ENCODE results near the gene CBX5. TPM values are rescaled to one million over a fixed set of nuclear protein-coding genes. Genes with fewer than 3 reads are reported as not detected.

Gene CBX5
- total RNA-seq, 4 donors from 2014 or later = 19.2 to 32.4 (median 24.0) TPM

DNA sequence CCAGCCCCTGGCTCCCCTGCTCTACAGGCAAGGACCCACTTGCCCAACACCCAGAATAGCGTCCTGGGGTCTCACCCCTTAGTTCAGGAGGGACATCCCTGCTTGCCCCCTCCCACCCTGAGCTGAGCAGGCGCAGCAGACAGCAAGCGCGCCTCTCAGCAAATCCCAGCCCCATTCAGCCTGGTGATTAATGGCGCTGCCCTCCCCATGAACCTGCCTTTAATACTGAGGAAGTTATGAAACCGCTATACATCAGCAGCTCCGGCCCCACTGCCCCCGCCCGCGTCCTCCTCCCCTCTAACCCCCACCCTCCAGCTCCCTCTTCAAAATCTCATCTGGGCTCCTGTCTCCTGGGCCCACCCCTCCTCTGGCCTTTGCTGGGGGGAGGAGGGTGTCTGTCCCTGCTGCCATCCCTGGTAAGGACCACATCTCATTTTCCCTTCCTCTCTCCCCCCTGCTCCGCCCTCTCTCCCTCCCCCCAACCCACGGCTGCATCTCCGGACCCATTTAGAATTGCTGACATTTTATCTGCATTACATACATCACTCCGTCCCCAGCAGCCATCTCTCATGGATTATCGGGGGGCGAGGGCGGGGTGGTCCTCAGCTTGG is 84.1 kb downstream of the CBX5 start:
- TF ChIP-seq, protein P1, sequence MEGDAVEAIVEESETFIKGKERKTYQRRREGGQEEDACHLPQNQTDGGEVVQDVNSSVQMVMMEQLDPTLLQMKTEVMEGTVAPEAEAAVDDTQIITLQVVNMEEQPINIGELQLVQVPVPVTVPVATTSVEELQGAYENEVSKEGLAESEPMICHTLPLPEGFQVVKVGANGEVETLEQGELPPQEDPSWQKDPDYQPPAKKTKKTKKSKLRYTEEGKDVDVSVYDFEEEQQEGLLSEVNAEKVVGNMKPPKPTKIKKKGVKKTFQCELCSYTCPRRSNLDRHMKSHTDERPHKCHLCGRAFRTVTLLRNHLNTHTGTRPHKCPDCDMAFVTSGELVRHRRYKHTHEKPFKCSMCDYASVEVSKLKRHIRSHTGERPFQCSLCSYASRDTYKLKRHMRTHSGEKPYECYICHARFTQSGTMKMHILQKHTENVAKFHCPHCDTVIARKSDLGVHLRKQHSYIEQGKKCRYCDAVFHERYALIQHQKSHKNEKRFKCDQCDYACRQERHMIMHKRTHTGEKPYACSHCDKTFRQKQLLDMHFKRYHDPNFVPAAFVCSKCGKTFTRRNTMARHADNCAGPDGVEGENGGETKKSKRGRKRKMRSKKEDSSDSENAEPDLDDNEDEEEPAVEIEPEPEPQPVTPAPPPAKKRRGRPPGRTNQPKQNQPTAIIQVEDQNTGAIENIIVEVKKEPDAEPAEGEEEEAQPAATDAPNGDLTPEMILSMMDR (IDR thresholded peaks at IDR 0.05; ENCODE audit: low read depth) = no peak

DNA sequence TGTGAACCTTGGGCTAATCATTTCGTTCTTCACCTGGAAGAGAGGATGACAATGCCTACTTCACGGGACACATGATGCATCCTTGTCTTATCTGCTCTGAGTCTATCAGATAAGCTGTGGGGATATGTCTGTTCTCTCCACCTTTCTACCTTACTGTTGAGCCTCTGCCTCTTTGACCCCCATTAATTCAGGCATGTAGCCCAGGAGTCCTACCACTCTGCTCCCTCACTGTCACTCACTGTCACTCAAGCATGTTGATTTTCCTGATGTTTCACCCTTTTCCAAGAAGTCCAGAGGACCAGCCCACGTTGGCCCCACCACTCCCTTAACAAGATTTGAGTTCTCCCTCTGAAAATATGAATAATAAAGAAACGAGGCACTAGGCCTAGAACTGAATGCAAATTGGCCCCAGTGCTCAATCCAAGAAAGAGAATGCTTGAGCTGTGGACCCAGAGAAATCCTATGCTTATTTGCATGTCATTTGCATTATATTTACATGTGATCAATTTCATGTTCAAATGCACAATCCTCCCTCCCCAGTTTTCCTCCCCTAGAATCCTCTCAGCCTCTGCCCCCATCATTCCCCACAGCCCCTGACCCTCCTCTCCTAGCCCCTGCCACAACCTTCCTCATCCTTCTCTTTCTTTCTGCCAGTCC is 84.7 kb downstream of the CBX5 start:
- TF ChIP-seq, protein P1 (IDR thresholded peaks at IDR 0.05; ENCODE audit: low read depth) = no peak

DNA sequence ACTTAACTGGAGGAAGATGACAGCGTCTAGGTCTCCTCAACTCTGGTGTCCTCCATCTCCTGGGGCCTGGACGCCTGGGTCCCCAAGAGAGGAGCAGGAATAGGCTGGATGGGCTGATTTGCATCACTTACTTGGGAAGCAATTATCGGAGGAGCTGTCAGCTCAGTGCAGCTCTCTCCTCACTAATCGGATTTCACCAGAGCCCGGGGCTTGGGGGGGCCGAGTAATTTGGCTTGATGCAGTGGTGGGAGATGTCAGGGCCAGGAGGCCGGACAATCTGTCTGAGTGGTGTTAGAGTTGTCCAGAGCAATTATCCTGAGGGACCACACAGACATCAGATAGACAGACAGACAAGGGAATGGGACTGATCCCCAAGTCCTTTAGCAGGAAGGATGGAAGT is 86.5 kb downstream of the CBX5 start:
- TF ChIP-seq, protein P1 (IDR thresholded peaks at IDR 0.05; ENCODE audit: low read depth) = no peak

DNA sequence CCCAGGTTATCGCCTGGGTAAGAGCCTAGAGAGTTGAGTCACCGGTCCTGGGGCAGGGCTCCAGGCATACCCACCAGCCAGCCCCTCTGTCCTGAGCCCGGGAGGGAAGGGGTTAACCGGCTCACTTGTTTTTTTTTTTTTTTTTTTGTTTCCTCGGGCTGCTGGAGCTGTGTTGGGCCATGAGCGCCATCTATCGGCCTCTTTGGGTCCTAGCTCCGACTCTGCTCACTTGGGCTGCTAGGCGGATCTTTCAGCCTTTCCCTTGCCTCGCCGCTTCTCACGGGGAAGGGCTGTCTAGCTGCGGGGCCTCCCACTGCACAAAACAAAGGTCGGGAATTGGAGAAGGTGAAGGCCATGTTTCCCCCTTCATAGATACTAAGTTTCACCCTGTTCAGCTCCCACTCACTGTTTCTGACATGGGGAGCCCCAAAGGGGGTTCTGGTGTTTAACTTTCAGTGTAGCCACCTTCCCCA is 88.3 kb downstream of the CBX5 start:
- TF ChIP-seq, protein P1 (IDR thresholded peaks at IDR 0.05; ENCODE audit: low read depth) = no peak

DNA sequence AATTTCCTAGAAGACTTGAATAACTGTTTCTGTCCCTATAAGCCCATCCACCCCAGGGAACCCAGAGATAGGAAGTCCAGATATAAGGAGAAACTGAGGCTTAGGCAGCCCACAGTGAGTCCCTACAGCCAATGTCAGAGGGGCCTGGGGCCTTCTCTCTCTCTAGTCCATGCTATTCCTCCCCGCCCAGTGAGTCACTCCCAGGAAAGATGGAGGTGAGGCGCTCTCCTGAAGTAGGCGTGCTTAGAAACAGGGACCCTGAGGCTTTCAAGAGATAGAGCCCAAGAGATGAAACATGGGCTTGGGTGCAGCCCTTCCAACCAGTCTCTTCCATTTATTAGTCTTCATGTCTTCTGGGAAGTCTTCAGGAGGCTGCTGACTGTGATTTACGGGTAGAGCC is 88.8 kb downstream of the CBX5 start:
- TF ChIP-seq, protein P1 (IDR thresholded peaks at IDR 0.05; ENCODE audit: low read depth) = no peak

DNA sequence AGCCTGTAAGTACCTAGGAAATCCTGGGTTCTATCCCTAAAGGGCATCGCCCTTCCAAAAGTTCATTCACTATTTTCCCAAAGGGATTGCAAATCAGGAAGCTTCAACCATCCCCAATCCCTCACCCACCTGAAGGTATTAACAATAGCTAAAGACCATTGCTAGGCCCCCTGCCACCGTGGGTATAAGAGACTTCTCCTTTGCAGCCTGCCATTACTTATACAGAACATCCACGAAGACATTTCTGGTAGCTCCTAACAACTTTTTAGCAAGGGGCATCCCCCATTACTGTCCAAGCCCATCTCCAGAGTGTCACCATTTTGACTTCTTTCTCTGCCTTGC is 90.8 kb downstream of the CBX5 start:
- TF ChIP-seq, protein P1 (IDR thresholded peaks at IDR 0.05; ENCODE audit: low read depth) = no peak

DNA sequence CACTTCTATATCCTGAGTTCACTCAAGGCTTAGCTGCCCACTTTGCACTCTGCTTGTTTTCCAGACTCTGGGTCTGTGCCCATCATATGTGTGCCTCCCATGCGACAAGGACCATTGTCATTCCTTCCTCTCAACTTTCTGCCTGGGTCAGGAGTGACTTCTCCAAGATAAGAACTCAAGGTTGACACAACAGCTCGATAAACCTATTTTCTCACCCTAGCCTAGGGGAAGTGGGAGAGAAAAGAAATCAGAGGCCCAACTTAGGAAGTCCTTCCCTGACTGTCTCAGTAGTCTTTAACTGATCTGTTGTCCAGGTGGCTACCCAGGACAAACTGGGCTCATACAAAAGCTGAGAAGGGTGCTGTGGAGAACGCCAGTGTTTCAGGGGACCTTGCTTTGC is 92.8 kb downstream of the CBX5 start:
- TF ChIP-seq, protein P1 (IDR thresholded peaks at IDR 0.05; ENCODE audit: low read depth) = no peak
